Fibroblast of lung (primary cell): Measurements from ENCODE around the gene ZNF554.

Experiments
- CTCF ChIP-seq, 2 donors: IDR thresholded peaks in 1 of 2; conservative IDR thresholded peaks in 1 of 2; 1 replicate in 1 of 2; 2 replicates in 1 of 2; pipeline ENCODE4 v1.5.1; 2011 to 2012; ENCODE audit warnings: low read length in 2 of 2, control low read depth in 1 of 2, inconsistent platforms in 1 of 2, low read depth in 1 of 2, mild to moderate bottlenecking in 1 of 2
- EZH2 ChIP-seq: IDR thresholded peaks from 2 replicates; pipeline ENCODE4 v1.5.1; 2012; ENCODE audit warnings: low read length, control low read depth, mild to moderate bottlenecking; ENCODE audit errors: missing control alignments

GRCh38 chr19:2840794-2841791 is 21.4 kb downstream of the ZNF554 start, which contains the start of gene ZNF555:
- TF ChIP-seq CTCF (conservative IDR thresholded peaks at IDR 0.05 in 1 of 2, IDR thresholded peaks at IDR 0.05 in 1 of 2; ENCODE audit: low read depth in 1 of 2, low read length in 2 of 2) (peak in 1 of 2 donors; percentile 26), EZH2 (no peak)
